M059J (cell line): ENCODE results near the gene NFIX. TPM values are rescaled to one million over a fixed set of nuclear protein-coding genes. Genes with fewer than 3 reads are reported as not detected.
A peak's percentile ranks its signal among the peaks of the same experiment; 100 is the strongest.

Experiments
- DNase-seq: peaks from one replicate; pipeline ENCODE4 v3.0.0-alpha.2; 2012; ENCODE audit warnings: low read depth
- total RNA-seq: library from RNA; depleted of rRNA; stranded (reverse); fragments of >200 nt; shearing (Covaris generic); gene quantifications from 2 replicates; pipeline ENCODE4 v1.2.3, GENCODE V29; 2014

Gene NFIX
- total RNA-seq, 1 experiment from 2014 or later: 52.0 TPM

DNA sequence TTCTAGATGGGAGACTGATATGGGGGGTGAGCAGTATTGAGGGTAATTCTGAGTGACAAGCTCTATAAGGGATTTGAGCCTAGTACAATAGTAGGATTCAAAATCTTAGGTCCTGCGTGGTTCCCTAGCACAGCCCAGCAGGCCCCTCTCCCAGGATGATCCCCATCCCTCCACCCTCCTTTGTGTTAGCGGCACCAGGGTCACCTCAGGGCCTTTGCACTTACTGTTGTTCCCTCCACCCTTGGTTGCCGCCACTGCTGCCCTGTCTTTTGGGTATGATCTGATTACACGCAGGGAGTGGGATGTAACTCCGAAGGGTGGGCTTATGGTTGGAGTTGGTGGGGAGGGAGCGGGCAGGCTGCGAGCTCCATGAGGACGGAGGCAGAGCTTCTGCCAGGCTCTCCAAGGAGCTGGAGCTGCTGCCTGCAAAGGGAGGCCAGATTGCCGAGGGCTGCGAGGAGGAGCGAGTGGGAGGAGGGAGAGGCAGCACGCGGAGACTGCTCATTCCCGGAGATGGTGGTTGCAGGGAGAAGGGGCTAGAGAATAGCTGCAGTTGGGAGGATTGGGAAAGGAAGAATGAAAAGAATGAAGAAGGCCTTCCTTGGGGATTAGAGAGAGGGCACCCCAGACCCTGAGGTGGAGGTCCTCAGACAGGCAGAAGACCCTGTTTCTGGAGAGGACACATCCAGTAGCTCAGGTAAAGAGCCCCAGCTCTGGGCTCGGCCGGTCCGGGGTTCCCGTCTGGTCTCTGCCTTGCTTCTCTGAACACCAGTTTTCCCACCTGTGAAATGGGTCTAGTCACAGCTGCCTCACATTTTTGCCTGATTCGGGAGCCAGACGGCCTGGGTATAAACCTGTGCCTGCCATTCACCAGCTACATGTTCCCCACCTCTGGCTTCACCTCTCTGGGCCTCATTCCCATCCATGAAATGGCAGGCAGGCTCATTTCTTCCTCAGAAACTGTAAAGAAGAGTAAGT lies 128.0 kb downstream of the NFIX start:
- DNase-seq: no peak

DNA sequence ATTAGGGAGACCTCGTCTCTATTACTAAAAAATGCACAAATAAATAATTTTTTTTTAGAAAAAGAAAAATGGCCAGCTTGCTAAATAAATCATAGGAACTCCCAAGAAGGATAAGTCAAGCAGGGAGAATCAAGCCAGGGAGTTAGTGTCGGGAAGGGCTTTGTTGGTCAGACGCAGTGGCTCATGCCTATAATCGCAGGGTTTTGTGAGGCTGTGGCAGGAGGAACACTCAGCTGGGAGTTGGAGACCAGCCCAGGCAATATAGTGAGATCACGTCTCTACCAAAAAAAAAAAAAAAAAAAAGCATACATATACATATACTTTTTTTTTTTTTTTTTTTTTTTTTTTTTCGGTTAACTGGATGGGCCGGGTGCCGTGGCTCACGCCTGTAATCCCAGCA lies 131.8 kb downstream of the NFIX start:
- DNase-seq: no peak

DNA sequence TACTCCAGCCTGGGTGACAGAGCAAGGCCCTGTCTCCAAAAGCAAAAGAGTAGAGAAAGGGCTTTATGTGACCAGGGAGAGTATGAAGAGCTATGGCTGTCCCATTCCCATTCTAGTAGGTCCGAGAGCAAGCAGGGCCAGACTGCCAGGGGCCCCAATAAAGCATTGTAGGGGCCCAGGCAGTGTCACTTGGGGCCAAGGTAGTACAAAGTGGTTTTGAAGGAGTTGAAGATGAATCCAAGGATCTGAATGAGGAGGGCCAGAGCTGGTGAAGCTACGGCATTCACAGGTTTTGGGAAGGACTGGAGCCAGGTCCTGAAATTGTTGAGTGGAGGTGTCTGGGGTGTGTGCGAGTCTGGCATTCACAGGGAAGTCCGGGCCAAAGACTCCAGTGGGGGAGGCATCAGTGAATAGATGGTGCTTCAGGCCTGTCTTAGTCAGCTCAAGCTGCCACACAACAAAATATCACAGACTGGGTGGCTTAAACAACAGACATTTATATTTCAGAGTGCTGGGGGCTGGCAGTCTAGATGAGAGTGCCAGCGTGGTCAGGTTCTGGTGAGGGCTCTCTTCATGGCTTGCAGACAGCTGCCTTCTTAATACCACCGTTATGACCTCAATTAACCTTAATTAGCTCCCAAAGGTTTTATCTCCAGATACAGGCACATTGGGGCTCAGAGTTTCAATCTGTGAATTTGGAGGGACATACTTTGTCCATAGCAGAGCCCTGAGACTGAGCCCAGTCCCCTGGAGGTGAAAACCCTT lies 132.7 kb downstream of the NFIX start:
- DNase-seq: no peak

DNA sequence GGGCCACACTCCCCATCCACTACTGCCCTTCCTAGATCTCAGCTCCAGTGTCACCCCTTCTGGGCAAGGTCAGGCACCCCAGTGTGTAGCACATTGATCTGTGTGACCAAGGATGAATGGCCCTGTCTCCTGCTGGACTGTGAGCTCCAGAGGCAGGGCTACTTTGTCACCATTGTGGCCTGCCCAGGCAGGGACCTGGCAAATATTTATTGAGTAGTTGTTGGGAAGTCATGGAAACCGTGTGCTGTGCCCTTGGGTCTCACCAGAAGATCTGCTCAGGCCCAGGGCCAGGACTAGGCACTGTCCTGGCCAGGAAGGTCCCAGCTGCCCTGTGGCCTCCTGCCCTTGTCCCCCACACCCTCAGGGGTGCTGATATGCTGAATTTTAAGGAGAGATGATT lies 133.3 kb downstream of the NFIX start:
- peak; percentile 35 for DNase-seq

DNA sequence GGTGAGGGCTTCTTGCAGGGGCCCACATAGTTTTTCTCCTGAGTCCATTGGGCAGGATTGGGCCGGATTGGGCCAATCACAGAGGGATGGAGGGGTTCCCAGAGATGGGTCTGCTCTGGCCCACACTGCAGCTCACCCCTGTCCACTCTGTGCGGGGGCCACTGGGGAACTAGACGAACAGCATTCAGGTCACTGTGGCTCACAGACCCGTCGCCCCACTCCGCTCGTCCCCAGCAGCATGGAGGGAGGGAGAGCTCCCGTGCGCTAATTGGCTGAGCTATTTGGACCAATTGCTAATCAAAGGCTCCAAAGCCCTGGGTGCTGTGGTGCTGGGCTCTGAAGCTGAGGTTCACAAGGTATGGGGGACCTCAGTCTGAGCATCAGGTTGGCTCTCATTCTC lies 134.1 kb downstream of the NFIX start:
- DNase-seq: no peak

DNA sequence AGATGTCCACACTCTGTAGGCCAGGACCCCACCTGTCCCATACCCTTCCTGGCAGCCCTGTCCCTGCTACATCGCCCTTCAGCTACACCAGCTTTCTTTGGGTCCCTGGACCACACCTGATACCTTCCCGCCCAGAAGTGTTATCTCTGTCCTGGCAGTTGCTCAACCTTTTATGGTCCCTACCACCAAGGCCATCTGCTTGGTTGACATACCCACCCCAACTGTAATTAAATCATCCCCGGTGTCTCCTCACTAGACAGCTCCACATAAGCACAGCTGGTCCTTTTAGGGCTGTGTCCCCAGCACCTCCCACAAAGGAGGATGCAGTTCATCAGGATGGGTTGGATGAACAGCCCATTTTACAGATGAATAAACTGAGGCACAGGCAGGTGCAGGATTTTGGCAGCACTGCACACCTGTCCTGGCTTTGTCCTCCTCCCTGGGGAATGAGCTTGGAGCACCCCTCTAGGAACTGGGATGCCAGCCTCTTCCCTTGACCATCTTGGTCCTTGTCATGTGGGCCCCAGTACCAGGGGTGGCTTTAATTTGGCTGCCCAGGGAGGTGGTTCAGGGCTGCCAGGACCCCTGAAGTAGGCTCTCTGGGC lies 135.7 kb downstream of the NFIX start:
- no peak for DNase-seq

DNA sequence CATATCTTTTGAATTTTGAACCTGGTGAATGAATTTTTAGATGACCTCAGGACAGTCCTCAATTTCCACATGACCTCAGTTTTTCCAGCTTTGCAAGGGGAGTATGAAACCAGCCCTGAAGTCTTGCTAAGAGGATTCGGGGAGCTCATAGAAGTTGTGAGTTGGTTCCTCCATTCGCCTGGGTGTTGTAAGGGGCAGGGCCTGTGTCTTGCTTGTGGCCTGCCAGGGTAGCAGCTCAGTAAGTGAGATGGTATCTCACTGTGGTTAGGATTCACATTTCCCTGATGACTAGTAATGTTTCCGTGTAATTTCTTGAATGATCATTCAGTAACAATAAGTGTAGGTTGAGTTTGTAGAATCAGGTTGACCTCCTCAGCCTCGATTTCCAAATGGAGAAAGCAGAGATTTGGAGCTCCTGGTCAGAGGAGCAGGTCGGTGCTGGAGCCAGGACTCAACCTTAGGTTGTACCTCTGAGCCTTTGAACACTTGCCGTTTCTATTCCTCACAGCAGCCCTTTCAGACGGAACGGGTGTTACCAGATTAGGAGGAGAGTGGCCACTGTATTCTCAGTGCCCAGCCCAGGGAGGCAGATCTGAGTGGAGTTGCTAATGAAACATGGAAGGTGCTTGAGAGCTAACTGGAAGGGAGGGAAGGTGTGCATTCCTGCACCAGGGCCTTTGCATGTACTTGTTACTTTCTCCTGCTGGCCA lies 137.4 kb downstream of the NFIX start:
- peak; percentile 86 for DNase-seq

DNA sequence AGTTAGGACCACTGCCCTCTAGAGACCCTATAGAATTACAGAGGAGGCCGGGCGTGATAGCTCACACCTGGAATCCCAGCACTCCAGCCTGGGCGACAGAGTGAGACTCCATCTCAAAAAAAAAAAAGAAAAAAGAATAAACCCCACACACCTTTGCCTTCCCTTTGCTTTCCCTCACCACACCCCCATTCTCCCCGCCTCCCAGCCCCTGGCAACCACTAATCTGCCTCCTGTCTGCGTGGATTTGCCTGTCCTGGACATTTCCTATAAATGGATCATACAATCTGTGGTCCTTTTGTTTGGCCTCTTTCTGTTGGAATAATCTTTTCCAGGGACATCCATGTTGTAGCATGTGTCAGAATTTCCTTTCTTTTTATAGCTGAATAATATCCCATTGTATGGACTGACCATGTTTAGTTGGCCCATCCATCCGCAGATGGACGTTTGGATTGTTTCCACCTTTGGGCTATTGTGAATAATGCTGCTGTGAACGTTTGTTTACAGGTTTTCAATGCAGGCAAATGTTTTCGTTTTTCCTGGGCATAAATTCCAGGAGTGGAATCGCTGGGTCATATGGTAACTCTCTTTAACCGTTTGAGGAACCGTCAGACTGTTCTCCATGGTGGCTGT lies 138.1 kb downstream of the NFIX start:
- DNase-seq: no peak

DNA sequence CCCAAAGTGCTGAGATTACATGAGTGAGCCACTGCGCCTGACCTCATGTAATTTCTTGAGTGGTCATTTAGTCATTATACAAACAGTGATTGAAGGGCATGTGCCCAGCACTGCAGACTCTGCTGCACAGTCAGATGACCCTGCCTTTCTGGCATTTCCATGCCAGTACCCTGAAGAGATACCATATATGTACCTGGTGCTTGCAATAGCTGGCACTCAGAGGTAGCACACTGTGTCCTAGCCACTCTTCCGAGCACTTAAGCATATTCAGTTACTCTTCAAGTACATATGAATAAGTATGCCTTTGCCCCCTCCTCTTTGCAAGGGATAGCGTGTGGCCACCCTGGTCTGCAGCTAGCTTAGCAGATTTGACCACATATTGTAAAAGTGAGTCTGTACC lies 139.4 kb downstream of the NFIX start:
- DNase-seq: no peak

DNA sequence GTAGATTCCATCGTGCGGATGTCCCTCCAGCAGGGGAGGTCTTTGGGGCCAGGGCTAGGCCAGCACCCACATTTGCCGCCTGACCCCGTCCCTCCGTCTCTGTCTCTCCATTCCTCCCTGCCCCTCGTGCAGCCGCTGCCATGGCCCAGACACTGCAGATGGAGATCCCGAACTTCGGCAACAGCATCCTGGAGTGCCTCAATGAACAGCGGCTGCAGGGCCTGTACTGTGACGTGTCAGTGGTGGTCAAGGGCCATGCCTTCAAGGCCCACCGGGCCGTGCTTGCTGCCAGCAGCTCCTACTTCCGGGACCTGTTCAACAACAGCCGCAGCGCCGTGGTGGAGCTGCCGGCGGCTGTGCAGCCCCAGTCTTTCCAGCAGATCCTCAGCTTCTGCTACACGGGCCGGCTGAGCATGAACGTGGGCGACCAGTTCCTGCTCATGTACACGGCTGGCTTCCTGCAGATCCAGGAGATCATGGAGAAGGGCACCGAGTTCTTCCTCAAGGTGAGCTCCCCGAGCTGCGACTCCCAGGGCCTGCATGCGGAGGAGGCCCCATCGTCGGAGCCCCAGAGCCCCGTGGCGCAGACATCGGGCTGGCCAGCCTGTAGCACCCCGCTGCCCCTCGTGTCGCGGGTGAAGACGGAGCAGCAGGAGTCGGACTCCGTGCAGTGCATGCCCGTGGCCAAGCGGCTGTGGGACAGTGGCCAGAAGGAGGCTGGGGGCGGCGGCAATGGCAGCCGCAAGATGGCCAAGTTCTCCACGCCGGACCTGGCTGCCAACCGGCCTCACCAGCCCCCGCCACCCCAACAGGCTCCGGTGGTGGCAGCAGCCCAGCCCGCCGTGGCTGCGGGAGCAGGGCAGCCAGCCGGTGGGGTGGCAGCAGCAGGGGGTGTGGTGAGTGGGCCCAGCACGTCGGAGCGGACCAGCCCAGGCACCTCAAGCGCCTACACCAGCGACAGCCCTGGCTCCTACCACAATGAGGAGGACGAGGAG lies 140.1 kb downstream of the NFIX start:
- no peak for DNase-seq

DNA sequence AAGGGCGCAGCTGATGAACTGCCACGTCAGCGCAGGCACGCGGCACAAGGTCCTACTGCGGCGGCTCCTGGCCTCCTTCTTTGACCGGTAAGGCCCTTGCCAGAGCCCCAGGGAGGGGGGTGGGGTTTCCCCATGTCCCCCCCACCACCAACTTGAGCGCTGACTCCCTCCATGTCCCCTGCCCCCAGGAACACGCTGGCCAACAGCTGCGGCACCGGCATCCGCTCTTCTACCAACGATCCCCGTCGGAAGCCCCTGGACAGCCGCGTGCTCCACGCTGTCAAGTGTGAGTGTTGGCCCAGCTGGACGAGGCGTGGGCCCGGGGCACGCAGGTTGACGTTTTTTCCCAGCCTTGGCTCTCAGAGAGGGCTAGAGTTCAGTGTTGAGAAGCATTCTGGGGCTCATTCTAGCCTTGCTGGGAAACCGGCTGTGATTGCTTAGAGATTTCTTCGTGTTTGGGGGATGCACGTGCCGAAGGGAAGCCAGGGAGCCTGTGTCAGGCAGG lies 142.1 kb downstream of the NFIX start:
- DNase-seq: no peak

DNA sequence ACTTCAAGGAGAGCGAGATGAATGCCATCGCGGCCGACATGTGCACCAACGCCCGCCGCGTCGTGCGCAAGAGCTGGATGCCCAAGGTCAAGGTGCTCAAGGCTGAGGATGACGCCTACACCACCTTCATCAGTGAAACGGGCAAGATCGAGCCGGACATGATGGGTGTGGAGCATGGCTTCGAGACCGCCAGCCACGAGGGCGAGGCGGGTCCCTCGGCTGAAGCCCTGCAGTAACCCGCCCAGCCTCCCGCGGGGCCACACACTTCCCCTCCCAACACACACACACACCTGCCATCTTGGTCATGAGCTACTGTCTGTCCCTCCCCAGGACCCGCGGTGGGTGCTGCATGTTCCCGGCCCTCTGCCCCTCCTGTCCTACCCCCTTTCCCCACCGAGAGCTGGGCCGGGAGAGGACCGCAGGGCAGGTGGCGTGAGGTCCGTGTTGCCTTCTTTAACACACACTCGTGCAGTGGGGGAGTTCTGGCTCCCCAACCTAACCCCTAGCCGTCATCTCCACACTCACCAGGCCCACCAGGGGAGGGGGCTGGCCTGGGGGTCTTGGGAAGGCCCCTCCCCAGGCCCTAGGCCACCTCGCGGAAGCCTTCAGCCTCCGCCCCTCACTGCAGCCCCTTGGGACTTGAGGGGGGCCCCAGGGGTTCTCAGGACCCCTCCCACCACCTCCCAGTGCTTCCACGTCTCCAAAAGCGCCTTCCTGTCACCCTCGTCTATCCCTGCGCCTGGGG lies 143.1 kb downstream of the NFIX start:
- no peak for DNase-seq

DNA sequence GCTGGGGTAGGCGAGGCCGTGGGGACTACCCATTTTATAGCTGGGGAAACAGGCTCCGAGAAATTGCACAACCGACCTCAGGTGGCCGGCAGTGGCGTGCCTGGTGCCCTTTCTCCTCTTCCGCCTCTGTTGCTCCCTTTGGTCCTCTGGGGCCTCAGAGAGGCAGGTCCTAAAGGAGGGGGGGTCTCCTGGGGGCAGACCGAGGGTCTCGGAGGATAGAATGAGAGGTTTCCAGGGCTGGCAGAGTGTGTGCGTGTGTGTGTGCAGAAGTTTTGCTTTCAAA lies 143.6 kb downstream of the NFIX start:
- DNase-seq: no peak

DNA sequence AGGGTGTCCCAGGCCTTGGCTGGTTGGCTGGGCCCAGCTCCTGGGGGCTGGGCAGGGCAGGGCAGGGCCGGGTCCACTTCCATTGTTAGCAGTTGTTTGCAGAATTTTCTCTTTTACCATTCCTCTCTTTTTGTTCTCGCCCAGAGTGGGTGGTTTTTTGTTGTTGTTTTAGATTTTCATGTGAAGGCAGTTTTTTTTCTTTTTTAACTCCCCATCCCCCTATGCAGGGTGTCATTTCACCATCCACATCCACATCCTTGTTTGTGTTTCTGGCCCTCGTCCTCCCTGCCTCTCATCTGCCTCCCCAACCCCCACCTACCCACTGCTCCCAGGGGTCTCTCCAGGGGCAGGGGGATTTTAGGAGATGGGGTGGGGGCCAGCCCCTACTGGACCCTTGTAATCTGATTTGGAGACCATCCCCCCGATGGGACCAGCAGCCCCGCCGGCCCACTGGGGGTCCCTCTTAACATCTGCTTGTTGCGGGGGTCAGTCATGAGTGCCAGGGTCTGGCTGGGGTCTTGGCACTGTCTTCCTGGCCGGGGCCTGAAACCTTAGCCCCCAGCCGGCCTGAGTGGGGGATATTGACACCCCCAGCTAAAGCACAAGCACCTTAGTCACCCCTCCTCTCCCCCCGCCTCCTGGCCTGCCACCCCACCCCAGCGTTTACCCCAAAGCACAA lies 144.5 kb downstream of the NFIX start:
- DNase-seq: no peak

DNA sequence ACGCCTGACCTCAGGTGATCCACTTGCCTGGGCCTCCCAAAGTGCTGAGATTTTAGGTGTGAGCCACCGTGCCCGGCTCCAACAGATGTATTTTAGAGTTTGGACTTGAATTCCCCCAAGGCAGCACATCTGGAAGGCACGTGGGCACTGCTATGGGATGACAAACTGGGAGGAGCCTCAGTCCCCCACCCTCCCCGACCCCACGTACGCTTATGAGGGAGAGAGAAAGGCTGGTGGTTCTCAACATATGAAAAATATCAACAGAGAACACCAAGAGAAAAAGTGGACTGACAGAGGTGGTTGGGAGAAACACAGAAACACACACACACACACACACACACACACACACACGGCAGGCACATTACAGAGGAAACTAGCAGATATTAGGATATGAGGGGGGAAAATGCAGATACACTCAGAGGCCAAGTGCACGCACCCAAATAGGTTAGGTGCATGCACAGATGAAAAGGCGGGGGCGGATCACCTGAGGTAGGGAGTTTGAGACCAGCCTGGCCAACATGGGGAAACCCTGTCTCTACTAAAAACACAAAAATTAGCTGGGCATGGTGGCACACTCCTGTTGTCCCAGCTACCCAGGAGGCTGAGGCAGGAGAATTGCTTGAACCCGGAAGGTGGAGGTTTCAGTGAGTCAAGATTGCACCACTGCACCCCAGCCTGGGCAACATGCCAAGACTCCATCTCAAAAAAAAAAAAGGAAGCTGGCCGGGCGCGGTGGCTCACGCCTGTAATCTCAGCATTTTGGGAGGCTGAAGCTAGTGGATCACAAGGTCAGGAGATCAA lies 151.7 kb downstream of the NFIX start:
- no peak for DNase-seq
